Measurements from ENCODE around the gene RWDD2A. TPM values are rescaled to one million over a fixed set of nuclear protein-coding genes. Genes with fewer than 3 reads are reported as not detected.

RWDD2A gene
- total RNA-seq, 1 experiment from 2014 or later: 3.5 TPM

DNA sequence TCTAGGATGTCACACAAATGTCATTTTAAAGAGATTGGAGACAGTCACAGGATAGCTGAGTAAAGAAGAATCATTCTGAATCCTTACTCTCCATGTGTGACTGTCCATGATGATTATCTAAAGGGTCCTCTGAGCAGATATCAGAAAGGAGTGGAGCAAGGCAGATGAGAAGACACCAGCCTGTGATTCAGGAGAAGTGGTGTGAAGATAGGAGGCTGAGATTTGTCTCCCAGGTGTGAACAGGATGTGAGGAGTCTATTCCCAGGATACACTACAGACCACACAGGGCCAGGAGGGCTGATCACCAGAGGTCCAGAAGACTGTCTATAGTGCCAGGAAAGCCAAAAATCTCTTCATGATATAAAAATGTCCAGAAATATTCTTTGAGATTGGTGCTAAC is 27.0 kb downstream of the RWDD2A start:
- Mint-ChIP-seq H3K4me3 (ENCODE audit: unreplicated experiment) (no peak overlapping the region), H3K36me3 (ENCODE audit: insufficient read depth, unreplicated experiment) (peaks cover 91% of the 10 kb centered on the region), H3K27ac (ENCODE audit: unreplicated experiment) (no peak overlapping the region), H3K27me3 (ENCODE audit: insufficient read depth, unreplicated experiment) (no peaks in the 10 kb centered on the region), H3K9me3 (ENCODE audit: unreplicated experiment) (no peaks in the 10 kb centered on the region), H3K4me1 (ENCODE audit: low read depth, unreplicated experiment) (peaks cover 15% of the 10 kb centered on the region)
- CTCF ChIA-PET: no interaction called here
- H3K36me3 ChIP-seq (ENCODE audit: control insufficient read depth, insufficient read depth, low read length): no peaks in the 10 kb centered on the region; the same call in 1 of the 2 replicates
- DNase-seq: no peak
- POLR2A ChIA-PET: no interaction called here
- no peak overlapping the region for H3K4me3 ChIP-seq (ENCODE audit: low read depth, low read length)
- no peaks in the 10 kb centered on the region for H3K9me3 ChIP-seq
- BruUV-seq (replicated peaks): no TSS peak
- peaks cover 32% of the 10 kb centered on the region for H3K4me1 ChIP-seq
- TF ChIP-seq, protein P1, sequence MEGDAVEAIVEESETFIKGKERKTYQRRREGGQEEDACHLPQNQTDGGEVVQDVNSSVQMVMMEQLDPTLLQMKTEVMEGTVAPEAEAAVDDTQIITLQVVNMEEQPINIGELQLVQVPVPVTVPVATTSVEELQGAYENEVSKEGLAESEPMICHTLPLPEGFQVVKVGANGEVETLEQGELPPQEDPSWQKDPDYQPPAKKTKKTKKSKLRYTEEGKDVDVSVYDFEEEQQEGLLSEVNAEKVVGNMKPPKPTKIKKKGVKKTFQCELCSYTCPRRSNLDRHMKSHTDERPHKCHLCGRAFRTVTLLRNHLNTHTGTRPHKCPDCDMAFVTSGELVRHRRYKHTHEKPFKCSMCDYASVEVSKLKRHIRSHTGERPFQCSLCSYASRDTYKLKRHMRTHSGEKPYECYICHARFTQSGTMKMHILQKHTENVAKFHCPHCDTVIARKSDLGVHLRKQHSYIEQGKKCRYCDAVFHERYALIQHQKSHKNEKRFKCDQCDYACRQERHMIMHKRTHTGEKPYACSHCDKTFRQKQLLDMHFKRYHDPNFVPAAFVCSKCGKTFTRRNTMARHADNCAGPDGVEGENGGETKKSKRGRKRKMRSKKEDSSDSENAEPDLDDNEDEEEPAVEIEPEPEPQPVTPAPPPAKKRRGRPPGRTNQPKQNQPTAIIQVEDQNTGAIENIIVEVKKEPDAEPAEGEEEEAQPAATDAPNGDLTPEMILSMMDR (IDR thresholded peaks at IDR 0.05; ENCODE audit: insufficient read depth in 1 of 2, low read depth in 1 of 2, low read length in 1 of 2, severe bottlenecking in 1 of 2, unreplicated experiment in 1 of 2): no peak
- no peaks in the 10 kb centered on the region for H3K27me3 ChIP-seq (replicated peaks; ENCODE audit: control insufficient read depth, insufficient read depth, low read length)
- intact Hi-C loops (cut with micrococcal nuclease; ENCODE audit: unreplicated experiment): loop anchor here (5.0 kb wide), 2 partner anchors 62 to 317 kb away; no protein-coding TSS in a partner anchor

DNA sequence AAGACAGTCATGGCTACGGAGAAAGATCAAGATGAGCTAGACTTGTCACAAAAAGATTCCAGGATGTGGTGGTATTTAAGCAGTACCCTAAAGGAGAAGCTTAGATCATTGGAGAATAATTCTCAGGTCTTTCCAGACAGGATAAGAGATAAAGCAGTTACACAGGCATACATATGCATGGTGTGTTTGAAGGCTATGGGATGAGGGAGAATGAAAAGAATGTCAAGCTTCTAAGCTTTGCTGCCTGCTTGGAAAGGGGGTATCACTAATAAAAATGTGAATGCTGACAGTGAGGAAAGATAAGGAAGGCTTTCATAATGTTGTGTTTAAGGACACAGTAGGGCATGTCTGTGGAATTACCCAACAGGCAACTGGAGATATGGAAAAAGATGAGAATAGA is 28.1 kb downstream of the RWDD2A start:
- no peaks in the 10 kb centered on the region for H3K9me3 ChIP-seq

DNA sequence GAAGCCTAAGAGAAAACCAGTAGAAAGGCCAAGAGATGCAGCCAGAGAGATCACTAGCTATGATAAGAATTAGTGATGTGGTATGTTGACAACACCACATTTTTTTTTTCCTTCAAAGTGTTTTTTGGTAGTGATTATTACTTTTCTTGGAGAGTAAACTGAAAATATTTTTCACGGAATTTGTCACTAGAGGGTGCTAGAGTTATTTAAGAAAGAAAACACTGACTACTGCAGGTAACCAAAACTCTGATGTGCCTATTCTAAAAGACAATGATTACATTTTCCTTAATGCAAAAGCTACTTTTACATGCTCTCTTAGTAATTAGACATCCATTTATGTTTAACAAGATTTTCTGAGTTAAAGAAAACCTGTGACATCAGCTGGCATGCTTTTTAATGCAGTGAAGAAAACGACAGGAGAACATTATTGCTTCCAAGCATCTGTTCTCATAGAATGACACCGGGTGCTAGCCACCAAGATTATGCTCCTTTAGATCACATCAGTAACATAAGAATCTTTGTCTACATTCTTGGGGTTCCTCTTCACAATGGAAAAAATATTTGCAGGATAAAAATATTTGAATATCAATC is 28.8 kb downstream of the RWDD2A start:
- POLR2A ChIA-PET: interaction anchor here (1.1 kb wide), 1 partner anchor 291 kb away, joined by 3 read pairs; the partner anchor contains the start of gene PRSS35
- Histone ChIP-seq H3K9me3 (no peaks in the 10 kb centered on the region), H3K36me3 (ENCODE audit: control insufficient read depth, insufficient read depth, low read length) (no peaks in the 10 kb centered on the region; the same call in 1 of the 2 replicates), H3K27me3 (replicated peaks; ENCODE audit: control insufficient read depth, insufficient read depth, low read length) (no peaks in the 10 kb centered on the region), H3K4me1 (peaks cover 32% of the 10 kb centered on the region), H3K4me3 (ENCODE audit: low read depth, low read length) (no peak overlapping the region)
- no peaks in the 10 kb centered on the region for H3K27me3 Mint-ChIP-seq (ENCODE audit: insufficient read depth, unreplicated experiment)
- peaks cover 85% of the 10 kb centered on the region for H3K36me3 Mint-ChIP-seq (ENCODE audit: insufficient read depth, unreplicated experiment)
- peak overlapping the region; percentile 5 for H3K27ac Mint-ChIP-seq (ENCODE audit: unreplicated experiment)
- H3K4me1 Mint-ChIP-seq (ENCODE audit: low read depth, unreplicated experiment): peaks cover 15% of the 10 kb centered on the region
- DNase-seq: no peak
- H3K4me3 Mint-ChIP-seq (ENCODE audit: unreplicated experiment): peak overlapping the region; percentile 3
- CTCF ChIA-PET: interaction anchor here (0.6 to 1.9 kb wide), 3 partner anchors 290 to 314 kb away, joined by 3 to 11 read pairs (median 3); partner anchors contain the start of gene PRSS35
- BruUV-seq (replicated peaks): no TSS peak
- no peaks in the 10 kb centered on the region for H3K9me3 Mint-ChIP-seq (ENCODE audit: unreplicated experiment)
- TF ChIP-seq, protein P1 (IDR thresholded peaks at IDR 0.05; ENCODE audit: insufficient read depth in 1 of 2, low read depth in 1 of 2, low read length in 1 of 2, severe bottlenecking in 1 of 2, unreplicated experiment in 1 of 2): peak in 1 of 2 experiments; percentile 28
- intact Hi-C loops (cut with micrococcal nuclease; ENCODE audit: unreplicated experiment): loop anchor here (1.0 to 5.0 kb wide), 4 partner anchors 60 to 315 kb away; no protein-coding TSS in a partner anchor

More for the DNA sequence above, 28.1 kb downstream of the RWDD2A start:
- no peak overlapping the region for H3K4me3 ChIP-seq (ENCODE audit: low read depth, low read length)
- Mint-ChIP-seq H3K9me3 (ENCODE audit: unreplicated experiment) (no peaks in the 10 kb centered on the region), H3K4me1 (ENCODE audit: low read depth, unreplicated experiment) (peaks cover 15% of the 10 kb centered on the region), H3K27ac (ENCODE audit: unreplicated experiment) (peak overlapping the region; percentile 5), H3K27me3 (ENCODE audit: insufficient read depth, unreplicated experiment) (no peaks in the 10 kb centered on the region), H3K4me3 (ENCODE audit: unreplicated experiment) (peak overlapping the region; percentile 3), H3K36me3 (ENCODE audit: insufficient read depth, unreplicated experiment) (peaks cover 86% of the 10 kb centered on the region)
- H3K27me3 ChIP-seq (replicated peaks; ENCODE audit: control insufficient read depth, insufficient read depth, low read length): no peaks in the 10 kb centered on the region
- DNase-seq: peak in 1 of 2 experiments; percentile 42
- no peaks in the 10 kb centered on the region; the same call in 1 of the 2 replicates for H3K36me3 ChIP-seq (ENCODE audit: control insufficient read depth, insufficient read depth, low read length)
- peaks cover 32% of the 10 kb centered on the region for H3K4me1 ChIP-seq
- ChIA-PET POLR2A (interaction anchor here (0.6 to 1.1 kb wide), 2 partner anchors 66 to 292 kb away, joined by 3 to 5 read pairs; partner anchors contain the start of gene PRSS35), CTCF (interaction anchor here (0.5 to 1.9 kb wide), 2 partner anchors 295 to 315 kb away, joined by 5 to 11 read pairs; no protein-coding TSS in a partner anchor)
- TF ChIP-seq, protein P1 (IDR thresholded peaks at IDR 0.05; ENCODE audit: insufficient read depth in 1 of 2, low read depth in 1 of 2, low read length in 1 of 2, severe bottlenecking in 1 of 2, unreplicated experiment in 1 of 2): no peak
- no TSS peak for BruUV-seq (replicated peaks)
- intact Hi-C loops (cut with micrococcal nuclease; ENCODE audit: unreplicated experiment): loop anchor here (5.0 kb wide), 2 partner anchors 61 to 316 kb away; no protein-coding TSS in a partner anchor

All from Caco-2 (cell line).